HG02623 (cell line): ENCODE data around the gene ZMIZ1.

Source experiments
- ATAC-seq: cut with Tn5 transposase; IDR thresholded peaks from one replicate; pipeline ENCODE4 v1.9.1; 2021; ENCODE audit warnings: moderate library complexity; ENCODE audit not compliant: unreplicated experiment

ZMIZ1 gene

DNA sequence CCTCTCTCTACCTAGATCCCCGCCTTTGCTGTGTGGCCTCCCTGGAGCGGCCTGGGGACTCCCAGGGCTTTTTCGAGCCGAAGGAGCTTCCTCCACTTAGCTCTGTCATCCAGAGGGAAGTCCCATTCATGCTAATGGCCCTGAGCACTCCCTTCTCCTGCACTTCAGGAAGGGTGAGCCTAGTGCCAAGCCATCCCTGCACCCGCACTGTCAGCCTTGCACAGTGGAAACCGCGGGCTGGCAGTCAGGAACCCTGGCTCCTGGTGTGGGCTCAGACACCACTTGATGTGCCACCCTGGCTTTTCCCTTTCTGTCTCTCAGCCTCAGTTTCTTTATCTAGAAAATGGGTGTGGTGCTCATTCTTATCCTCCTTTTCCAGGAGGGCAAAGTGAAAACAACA lies 131.6 kb downstream of the ZMIZ1 start:
- no peak for ATAC-seq

DNA sequence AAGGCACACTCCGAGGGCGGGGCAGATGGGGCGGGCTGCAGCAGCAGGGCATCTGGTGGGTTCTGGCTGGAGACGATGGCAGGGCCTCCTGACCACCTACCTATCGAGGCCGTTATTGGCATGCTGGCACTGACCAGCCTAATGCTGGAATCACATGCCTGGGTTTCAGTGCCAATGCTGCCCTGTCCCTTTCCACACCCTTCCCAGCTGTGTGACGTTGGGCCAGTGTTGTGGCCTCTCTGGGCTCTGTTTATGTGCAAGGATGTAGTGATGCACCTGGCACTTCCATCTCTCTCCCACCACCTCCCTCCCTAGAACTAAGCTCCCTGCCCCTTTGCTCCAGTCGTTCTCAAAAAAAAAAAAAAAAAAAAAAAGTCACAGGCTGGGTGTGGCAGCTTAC lies 132.9 kb downstream of the ZMIZ1 start:
- no peak for ATAC-seq

DNA sequence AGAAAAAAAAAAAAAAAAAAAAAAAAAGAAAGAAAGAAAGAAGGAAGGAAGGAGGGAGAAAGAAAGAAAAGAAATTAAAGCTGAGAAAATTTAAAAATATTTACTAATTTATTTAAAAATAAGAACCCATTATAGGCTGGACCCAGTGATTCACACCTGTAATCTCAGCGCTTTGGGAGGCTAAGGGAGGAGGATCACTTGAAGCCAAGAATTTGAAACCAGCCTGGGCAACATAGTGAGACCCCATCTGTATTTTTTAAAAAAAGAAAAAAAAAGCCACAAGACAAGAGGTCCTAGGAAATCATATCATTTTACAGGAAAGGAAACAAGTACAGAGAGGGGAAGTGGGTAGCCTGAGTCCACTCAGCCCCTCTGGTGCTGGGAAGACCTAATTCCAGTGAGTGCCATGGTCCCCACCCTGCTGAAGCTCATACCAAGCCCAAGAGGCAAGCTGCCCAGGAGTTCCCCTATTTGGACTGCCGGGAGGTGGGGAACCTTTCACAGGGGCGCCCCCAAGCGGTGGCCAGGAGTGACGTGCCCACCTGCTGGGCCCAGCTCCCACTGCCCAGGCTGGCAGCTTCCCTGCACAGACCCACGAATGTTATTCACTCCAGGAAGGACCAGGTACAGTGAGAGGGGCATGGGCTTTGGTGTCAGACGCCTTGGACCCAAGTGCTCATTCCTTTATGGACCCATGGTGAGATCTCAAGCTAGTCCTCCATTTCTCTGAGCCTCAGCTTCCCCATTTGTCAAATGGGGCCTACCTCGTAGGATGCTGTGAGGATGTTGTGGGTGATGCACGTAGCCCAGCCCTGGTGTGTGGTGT lies 133.6 kb downstream of the ZMIZ1 start:
- ATAC-seq, result no peak

DNA sequence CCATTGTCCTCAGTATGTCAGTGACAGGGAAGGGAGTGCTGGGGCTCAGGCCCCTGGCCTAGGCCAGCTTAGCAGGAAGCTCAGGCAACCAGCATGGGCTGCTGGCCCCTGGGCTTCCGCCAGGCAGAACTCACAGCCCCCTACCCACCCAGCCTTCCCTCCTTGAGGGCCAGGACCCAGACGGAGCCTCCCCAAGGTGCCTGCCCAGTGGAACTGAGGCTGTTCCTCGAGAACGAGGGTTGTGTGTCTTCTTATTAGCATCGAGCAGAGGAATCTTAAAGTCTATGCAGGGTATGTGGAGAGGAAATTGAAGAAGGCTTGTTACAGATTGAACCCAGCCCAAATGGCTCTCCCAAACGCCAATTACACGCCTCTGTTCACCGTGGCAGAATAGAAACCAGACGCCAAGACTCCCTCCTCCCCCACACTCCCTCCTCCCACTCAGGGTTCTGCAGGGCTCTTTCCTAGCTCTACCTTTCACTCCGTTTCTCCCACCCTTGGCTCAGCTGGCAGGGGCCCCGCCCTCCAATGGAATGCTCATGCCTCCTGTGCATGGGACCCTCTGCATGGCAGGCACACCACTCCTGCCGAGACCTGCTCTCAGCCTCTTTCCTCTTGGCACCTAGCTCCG lies 134.4 kb downstream of the ZMIZ1 start:
- ATAC-seq, result no peak

DNA sequence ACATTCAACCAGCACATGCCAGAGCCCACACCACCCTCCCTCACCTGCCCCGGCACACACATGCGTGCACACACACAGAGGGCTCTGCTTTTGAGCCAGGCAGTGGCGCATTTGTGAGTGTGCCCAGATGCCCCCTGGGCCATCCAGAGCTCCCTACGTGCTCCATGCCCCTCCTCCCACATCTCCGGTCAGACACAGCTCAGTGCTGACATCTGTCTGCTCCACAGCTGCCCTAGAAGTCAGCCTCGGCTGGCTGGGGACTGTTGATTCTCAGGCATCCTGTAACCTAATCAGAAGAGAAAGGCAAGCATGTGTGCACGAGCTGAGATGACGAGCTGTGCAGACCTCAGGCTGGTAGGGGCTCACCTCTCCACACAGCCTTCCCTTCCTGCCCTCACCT lies 135.1 kb downstream of the ZMIZ1 start:
- ATAC-seq, result no peak

DNA sequence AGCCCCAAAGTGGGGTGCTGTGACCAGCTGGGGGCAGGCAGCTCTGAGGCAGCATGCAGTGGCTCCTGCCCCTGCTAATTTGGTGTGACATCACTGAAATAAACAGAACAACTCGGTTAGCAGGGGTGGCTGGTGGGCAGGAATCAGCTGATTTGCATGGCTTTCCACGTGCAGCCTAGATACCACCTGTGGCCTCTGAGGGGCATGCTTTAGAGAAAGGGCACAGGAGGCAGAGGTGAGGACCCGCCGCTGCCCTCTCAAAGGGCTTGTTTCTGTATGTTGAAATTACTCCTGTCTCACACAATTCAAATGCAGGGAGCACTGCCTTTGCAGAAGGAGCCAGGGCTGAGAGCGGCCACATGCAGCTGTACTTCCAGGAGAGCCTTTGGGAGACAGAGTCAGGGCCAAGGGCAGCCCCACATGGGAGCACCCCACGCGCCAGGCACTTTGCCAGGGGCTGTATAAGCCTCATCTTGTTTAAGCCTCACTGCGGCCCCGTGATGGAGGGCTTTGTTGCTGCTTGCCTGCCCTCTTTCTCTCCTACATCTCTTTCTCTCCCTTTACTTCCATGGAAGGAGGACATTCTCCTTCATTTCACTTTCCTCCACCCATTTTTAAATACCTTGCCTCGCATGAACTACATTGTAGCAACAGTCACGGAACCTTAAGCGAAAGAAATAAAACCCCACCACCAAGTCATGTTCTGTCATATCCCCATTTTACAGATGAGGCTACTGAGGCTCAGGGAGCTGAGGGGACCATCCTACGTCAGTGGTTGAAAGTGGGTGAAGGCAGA lies 137.7 kb downstream of the ZMIZ1 start:
- ATAC-seq, result no peak

DNA sequence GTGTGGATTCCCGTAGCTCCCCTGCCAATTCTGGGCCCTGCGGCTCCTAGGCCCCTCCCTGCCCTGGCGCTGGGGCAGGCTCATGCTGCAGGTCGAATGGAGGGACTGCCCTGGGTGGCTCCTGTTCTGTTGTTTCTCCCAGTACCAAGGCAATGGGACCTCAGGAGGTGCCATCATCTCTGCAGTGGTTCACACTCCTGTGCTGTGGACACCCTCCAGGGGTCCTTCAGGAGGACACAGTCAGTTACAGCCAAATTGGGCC lies 138.3 kb downstream of the ZMIZ1 start:
- no peak for ATAC-seq

DNA sequence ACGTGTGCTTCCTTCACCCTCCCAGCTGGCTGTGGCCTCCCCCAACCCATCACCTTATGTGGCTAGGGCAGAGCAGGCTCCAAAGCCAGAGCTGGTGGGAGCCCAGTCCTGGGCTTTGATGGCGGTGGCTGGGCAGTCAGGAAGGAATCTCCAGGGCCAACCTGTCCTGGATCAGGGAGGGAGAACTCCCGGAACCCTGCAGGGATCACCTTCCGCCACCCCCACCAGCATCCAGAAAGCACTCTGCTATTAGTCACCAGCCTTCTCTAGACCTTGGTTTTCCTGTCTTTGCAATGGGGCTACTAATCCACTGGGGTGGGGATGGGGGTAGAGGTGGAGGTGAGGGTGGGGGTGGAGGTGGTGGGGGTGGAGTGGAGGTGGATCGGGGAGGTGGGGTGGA lies 139.0 kb downstream of the ZMIZ1 start:
- no peak for ATAC-seq

DNA sequence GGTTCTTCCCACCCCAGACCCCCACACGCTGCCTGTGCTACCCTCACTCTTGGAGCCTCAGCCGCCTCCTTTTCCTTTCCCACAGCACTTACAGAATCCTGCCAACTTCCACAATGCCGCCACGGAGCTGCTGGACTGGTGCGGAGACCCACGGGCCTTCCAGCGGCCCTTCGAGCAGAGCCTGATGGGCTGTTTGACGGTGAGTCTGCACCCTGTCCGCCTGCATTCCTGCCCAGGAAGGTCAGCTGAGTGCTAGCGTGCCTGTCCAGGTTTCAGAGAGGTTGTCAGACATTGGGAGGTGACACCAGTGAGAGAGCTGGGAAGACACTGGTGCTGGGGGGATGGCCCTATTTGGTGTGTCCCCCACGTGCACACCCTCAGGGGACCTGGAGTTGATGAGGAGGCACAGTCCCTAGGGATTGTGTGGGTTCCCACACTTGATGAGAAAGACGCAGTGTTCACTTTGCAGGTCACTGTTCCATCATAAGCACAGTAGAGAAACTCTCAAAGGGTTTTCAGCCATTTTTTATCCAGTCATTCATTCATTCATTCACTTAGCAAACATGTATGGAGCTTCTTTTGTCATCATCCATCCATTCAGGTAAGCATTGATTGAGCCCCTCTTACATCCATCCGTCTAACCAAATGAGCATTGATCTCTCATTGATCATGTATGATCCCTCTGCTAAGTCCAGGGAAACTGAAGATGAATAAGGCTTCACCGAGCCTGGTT lies 139.7 kb downstream of the ZMIZ1 start:
- ATAC-seq, result no peak

DNA sequence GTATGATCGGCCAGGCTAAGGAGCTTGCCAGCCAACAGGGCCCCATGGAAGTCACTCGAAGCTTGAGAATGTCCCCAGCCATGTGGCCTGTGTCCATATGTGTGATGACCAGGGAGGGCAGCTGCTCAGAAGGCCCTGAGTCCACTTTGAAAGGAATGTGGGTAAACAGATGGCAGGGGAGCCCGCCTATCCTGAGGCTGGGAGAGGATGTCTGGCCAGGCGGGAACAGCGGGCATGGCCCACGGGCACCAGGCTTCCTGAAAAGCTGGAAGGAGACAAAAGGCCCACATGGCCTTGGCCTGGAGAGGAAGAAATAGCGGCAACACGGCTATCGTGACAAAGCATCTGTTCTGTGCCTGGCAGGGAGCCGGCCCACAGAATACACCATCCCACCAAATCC lies 140.6 kb downstream of the ZMIZ1 start:
- ATAC-seq, result no peak

DNA sequence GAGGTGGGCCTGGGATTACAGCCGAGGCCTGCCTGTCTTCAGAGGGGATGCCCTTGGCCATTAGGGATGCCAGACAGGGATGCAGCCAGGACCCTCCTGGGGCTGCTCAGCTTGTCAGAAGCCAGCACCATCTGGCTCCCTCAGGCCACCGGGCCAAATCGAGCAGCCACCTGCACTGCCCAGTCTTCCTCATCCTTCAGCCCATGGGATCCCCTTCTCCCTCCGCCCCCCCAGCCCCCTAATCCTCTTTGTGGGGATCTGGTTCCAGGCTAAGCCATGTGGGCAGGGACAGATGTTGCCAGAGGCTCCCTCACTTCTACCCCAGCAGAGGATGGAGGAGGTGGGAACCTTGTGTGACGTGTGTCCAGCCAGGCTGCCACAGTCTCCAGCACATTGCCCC lies 141.1 kb downstream of the ZMIZ1 start:
- ATAC-seq, result no peak

DNA sequence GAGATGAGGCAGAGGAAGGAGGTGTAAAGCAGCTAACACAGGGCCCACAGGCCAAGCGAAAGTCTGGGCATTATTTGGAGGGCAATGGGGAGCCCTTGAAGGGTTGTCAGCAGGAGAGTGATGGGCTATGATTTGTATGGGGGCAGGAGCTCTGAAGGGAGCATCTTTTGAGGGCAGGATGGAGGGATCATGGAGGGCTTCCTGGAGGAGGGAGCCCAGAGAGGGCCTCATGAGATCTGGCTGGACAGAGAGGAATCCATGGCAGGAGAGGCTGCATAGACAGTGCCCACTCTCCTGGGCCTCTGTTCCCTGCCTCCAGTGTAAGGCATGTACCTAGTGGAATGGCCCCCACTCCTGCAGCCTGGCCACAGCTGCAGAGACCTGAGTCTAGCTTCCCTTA lies 141.9 kb downstream of the ZMIZ1 start:
- ATAC-seq, result no peak

DNA sequence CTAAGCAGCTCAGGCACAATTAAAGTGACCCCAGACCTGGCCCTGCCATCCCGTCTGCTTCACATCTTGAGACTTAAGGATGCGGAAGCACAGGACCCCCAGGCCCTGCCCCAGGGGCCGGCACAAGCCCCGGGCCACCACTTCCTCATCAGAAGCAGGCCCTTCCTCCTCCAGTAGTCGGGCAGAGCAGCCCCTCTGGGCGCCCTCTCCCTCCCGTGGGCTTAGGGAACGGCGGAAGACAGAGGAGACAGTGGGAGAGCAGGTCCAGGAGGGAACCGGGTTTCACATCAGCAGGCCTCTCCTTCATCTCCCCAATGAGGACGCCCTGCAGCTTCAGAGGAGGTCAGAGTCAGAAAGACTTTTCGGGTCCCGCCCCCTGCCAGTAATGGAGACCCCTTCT lies 142.8 kb downstream of the ZMIZ1 start:
- no peak for ATAC-seq

DNA sequence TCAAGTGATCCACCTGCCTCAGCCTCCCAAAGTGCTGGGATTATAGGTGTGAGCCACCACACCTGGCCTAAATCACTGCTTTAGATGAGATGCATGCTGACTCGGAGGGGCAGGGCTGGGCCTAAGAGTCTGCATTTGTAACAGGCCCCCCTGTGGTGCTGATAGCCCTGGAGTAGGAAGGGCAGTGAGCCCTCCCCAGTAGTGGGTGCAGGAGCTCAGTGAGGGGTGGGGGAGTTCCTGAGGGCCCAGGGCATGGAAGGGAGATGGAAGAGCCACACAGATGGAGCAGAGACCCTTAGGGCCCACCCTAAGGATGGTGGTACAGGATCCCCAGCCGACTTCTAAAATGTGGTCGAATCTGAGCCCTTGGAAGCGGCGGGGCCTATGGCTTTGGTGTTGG lies 146.8 kb downstream of the ZMIZ1 start:
- ATAC-seq, result no peak

DNA sequence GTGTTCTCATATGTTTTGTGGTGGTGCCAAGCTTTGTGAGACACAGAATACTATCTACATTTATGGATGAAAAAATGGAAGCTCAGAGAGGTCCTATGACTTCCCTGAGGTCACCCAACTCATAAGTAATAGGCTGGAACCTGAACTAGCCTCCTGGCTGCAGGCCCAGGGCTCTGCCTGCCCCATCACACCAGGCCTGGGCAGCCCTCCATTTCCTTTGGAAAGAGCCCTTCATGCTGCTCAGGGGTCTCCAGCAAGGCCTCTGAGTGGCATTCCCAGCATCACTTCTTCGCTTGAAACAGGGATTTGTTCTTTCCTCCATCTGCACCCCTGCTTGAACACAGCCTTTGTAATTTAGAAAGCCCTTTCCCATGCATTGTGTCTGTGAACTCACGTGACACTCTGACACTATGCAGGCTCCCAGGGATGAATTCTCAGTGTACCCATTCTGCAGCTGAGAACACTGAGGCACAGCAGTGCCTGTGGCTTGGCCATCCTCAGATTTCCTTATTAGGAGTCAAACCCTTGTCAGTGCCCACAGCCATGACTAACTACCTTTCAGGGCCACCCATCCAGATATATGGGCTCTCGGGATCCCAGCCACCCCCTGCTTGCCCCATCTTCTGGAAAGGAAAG lies 150.7 kb downstream of the ZMIZ1 start:
- ATAC-seq, result no peak

DNA sequence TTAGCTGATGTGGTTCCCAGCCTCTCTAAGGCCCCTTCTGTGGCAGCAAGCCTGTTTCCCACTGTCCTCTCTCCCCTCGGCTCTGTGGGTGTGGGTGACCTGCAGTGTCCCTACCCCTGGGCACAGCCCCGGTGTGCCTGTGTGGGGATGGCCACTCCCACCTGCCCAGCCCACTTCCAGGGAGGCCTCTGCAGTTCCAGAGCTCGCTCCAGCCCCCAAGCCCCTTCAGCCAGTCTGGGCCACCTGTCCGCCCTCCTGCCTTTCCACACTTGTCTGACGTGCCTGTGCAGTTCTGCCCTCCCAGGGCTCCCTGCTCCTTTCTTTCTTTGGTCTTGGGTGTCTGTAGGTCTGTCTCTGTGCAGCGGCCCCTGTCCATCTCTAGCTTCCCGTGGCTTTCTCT lies 151.5 kb downstream of the ZMIZ1 start:
- ATAC-seq, result no peak

DNA sequence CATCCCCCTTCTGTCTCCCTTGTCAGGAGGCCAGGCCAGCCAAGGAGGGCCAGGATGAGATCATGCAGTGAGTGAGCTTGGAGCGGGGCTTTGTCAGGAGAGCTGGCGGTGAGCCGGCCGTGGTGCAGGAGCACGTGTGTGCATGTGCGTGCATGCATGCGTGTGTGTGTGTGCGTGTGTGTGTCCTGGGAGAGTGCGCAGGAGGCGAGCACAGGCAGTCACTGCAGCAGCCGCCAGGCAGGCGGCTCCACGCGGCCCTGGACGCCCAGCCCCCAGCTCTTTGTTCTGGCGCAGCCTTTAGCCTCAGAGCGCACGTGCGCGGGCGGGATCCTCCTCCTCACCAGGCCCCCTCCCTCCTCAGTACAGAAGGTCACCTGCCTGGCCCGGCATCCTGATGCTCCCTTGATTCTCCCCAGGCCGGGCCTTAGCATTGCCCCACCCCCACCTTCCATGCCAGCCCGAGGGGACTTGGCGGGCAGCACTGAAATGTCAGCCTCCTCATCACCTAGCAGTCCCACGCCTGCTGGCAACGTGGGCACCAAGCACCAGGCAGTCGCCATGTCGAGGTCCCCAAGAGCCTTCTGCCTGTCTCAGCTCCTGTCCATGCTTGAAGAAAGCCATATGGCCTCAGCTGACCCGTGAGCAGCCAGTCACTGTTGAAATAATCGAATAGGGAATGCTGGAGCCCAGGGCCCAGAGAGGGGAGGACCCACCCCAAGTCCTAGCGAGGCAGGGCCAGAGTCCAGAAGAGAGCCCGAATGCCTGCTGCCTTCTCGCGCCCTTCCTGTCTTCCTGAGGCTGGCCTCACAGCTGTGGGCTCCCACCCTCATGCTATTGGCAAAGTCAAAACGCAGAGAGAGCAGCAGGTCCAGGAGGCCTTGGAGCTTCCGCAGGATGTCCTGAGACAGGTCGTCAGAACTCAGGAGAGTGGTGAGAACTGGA lies 152.6 kb downstream of the ZMIZ1 start:
- ATAC-seq, result no peak

DNA sequence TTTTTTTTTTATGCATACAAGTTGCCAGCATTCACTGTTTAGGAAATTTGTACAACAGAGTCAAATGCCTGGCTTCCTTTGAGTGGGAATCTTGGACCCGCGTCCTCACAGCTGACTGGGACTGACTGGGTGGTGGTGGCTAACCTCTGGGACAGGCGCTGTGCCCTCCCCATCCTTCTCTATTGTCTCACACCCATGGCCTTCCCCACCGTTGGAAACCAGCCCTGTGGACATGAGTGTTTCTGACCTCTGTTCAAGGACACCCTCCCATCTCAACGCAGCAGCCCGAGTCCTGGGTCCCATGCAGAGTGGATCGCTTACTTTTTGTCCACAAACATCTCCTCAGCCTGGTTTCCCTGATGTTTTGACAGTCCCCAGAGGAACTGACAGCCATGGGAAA lies 153.4 kb downstream of the ZMIZ1 start:
- ATAC-seq, result no peak

DNA sequence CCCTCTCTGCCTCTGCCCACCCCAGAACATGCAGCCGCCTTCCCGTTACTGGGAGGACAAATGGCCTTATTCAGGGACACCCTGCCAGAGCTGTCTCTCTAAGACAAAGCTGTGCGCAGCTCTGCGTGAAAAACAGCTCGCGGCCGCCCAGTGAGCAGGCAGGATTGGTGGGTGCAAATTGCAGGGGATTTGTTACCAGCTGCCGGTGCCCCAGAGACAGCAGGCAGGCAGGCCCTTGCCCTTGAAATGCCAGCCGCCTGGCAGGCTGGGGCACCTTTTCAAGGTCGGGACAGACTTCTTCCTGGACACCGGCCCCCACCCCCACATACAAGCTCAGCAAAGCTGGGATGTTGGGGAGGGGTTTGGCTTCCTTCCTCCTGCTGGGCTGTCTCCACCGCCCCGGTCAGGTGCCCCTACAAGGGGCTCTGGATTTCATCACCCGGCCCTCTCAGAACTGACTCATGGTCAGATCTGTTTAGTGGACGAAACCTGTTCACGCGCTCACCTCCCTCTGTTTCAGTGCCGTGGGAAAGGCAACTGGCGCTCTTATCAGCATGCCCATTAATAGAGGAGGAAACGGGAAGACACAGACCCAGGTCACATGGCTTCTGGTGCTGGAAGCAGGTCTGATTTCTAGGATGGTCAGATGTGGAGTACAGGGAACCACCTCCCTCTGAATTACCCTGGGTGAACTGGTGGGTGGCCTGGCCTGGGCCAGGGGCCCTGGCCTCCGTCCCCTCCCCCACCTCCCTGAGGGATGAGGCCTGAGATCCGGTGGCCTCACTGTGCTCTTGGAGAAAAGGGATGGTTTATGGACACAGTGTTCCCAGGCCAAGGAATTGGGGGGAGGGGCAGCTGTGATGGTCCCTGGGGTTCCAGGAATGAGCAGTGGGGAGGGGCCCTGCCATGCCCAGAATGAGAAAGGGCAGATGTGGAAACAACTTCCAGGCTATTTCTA lies 154.6 kb downstream of the ZMIZ1 start:
- no peak for ATAC-seq
